AG20443 (cell line): ENCODE measurements around the gene EPAS1.
"Not testable (repeated sequence)": the region's sequence is repeated elsewhere in the genome, so short reads cannot be mapped to it uniquely, and the experiment has no call there.

ENCODE experiments used
- DNase-seq: peaks from one replicate; pipeline ENCODE4 v3.0.0; 2012; ENCODE audit warnings: low spot score, mixed read lengths

Gene EPAS1

GRCh38 chr2:46383113-46383395 is 85.8 kb downstream of the EPAS1 start:
- no peak for DNase-seq

- no peak for DNase-seq
Observed at GRCh38 chr2:46383784-46384456, 86.7 kb downstream of the EPAS1 start.

GRCh38 chr2:46384457-46384815 is 87.2 kb downstream of the EPAS1 start:
- DNase-seq = no peak

DNA sequence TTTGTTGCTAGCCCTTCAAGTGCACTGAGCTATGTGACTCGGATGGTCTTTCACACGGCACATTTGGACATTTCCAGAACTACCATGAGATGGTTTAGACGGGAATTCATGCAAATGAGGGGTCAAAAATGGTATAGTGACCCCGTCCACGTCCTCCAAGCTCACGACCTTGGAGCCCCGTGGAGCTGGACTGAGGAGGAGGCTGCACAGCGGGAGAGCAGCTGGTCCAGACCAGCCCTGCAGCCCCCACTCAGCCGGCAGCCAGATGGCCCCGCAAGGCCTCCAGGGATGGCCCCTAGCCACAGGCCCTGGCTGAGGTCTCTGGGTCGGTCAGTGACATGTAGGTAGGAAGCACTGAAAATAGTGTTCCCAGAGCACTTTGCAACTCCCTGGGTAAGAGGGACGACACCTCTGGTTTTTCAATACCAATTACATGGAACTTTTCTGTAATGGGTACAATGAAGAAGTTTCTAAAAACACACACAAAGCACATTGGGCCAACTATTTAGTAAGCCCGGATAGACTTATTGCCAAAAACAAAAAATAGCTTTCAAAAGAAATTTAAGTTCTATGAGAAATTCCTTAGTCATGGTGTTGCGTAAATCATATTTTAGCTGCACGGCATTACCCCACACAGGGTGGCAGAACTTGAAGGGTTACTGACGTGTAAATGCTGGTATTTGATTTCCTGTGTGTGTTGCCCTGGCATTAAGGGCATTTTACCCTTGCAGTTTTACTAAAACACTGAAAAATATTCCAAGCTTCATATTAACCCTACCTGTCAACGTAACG is 88.8 kb downstream of the EPAS1 start:
- peak; percentile 67 for DNase-seq

DNA sequence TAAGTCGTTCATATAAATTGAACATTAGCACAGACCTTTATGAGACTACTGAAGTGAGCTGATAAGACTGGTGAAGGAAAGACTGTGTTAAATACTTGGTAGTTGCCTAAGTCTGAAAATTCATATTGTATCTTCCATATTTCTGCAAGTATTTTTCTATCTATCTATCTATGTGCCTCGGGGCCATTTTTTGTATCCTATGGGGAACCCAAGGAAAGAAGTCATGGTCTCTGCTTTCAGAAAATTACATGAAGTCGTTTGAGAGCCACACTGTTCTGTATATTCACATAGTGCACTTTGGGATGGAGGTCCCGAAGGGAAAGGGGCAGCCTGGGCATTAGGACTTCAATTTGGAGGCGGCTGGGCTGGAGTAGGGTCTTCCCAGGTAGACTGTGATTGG is 89.6 kb downstream of the EPAS1 start:
- DNase-seq = no peak

- DNase-seq = no peak
Observed at GRCh38 chr2:46387292-46387691, 90.1 kb downstream of the EPAS1 start.

DNA sequence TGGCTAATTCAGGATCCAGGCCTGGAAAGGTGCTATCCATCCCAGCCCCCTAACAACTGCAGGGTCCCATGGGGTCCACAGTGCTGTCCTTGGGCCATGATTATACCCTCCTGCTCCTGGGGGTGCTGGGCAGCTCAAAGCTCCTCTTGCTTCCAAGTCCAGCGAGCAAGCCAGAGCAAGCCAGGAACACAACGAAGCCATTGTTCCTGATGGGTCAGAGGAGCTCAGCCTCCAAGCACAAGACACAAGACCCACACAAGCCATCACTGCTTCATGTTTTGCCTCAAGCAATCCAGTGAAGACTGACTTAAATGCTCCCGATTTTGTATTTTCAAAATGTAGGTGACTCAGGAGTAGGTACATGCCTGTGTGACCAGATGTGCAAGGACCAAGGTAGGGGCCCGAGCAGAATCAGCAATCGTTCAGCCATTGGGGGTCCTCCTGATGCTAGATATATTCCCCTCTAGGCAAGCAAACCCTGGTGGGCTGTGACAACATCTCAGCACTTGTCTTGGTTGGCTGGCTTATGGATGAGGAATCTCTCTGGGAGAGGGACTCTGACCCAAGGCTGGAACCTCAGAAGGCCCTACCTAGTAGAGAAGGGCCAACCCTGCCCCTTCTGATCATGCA is 90.8 kb downstream of the EPAS1 start:
- DNase-seq = no peak

DNA sequence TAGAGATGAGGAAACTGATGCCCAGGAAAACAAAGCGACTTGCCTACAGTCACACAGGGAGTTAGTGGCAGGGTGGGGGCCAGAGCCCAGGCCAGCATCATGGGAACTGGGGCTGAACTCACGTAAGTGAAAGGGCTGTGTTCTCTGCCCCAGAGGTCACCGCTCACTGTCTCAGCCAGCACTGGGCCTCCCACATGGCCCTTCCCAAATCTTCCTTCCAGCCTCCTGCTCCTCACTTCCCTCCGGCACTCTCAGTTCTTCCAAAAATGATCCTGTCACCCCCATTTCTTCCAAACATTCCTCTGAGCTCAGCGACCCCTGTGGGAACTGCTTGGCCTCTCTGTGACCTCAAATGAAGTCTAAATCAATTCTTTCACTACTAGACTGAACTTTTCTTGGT is 91.7 kb downstream of the EPAS1 start:
- no peak for DNase-seq

GRCh38 chr2:46389417-46389916 is 92.3 kb downstream of the EPAS1 start:
- DNase-seq = no peak

GRCh38 chr2:46390036-46390435 is 92.8 kb downstream of the EPAS1 start:
- no peak for DNase-seq

DNA sequence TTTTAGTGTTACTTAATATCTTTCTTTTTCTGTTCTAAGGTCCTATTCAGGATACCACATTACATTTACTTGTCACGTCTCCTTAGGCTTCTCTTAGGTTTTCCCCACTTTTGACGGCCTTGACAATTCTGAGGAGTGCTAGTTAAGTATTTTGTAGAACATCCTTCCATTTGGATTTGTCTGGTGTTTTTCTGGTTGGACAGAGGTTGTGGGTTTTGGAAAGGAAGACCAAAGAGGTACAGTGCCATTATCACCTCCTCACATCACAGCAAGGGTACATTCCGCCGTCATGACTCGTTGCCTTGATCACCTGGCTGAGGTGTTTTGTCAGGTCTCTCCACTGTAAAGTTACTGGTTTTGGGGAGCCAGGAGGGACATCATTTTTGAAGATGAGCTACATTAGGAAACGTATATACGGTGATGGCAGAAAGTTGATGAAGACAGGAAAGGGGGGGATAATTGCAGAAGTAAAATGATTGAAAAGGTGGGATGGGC is 93.7 kb downstream of the EPAS1 start:
- no peak for DNase-seq

GRCh38 chr2:46392561-46393346 is 95.5 kb downstream of the EPAS1 start:
- no peak for DNase-seq

- DNase-seq = no peak
Observed at GRCh38 chr2:46393347-46393820, 96.2 kb downstream of the EPAS1 start.

- no peak for DNase-seq
Observed at GRCh38 chr2:46393865-46394264, 96.7 kb downstream of the EPAS1 start.

GRCh38 chr2:46394649-46395510 is 97.7 kb downstream of the EPAS1 start:
- DNase-seq = no peak

DNA sequence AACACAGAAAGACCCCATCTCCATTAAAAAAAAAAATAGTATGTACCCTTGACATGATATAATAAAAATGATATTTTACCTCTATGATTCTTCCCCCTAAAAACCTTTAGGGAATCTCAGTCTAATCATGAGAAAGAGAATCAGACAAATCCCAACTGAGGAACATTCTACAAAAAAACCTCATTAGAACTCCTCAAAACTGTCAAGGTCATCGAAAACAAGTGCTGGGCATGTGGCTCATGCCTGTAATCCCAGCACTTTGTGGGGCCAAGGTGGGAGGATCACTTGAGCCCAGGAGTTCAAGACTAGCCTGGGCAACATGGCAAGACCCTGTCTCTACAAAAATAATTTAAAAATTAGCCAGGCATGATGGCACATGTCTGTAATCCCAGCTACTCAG is 98.5 kb downstream of the EPAS1 start:
- DNase-seq = not testable (repeated sequence)

DNA sequence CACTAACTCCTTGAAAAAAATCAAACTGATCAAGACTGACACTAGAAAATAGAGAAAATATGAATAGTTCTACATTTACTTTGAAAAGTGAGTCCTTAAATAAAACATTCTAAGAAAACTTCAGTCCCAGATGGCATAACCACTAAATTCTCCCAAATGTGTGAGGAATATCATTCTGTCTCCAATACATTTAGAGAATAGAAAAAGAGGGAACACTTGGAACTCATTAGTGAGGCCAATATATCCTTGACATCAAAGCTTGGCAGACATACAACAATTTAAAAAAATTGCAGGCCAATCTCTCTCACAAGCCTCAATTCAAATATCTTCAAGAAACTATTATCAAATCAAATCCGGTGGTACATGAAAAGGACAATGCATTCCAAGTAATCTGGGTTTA is 102.8 kb downstream of the EPAS1 start:
- no peak for DNase-seq

GRCh38 chr2:46402874-46403273 is 105.7 kb downstream of the EPAS1 start:
- no peak for DNase-seq

DNA sequence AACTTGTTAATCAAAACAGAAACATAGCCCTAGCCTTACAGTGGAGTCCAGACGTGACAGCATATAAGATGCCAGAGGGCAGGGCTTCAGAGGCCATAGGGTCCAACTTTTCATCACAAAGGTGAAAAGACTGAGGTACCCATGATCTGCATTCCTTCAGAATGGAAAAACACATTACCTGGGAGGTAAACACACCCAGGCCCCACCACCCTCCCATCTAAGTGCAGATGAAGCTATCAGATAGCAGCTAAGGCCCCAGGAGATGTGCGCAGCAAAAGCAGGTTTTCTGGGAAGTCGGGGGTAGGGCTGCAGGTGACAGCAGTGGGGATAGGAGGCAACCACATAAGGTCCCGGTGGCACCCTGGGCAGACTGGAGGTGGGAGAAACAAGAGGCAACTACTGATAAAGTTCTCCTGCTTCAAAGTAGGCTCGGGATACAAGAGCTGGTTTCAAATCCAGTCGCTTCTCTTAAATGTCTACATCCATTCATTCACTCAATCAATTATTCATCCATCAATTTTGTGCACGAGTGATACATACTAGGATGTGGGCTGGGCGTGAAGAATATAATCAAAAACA is 107.1 kb downstream of the EPAS1 start:
- DNase-seq = no peak

DNA sequence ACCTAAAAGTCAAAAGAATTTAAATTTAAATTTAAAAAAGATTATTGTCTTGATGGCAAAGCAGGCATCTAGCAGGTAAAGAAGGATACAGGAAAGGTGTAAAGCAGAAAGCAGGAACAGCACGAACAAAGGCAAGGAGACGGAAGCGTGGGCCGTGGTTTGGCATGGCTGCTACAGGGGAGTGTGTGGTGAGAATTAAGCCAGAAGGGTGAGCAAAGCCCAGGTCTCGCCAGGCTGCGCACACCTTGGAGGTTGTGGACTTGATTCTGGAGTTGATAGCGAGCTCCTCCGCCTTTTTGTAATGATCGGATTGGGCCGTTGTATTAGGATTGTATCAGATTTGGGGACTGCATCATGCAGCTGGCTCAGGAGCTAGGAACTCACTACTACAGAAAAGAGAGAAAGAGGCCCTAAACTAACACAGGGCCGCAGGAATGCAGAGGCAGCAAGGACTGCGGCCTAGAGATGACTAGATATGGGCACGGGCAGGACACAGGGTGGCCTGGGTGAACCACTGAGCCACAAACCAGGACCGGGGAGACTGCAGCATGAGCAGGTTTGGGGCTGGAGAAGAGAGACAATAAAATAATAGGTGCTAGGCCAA is 110.7 kb downstream of the EPAS1 start:
- DNase-seq = no peak
